ENCODE measurements around the gene IHH. TPM values are rescaled to one million over a fixed set of nuclear protein-coding genes. Genes with fewer than 3 reads are reported as not detected.

The IHH gene
- polyA plus RNA-seq, 1 of the 3 experiments (the other 2 are of a cell fraction) = 0.03 TPM

GRCh38 chr2:219107758-219108157 is 47.0 kb upstream of the IHH start:
- POLR2A ChIA-PET = no interaction called here
- Histone ChIP-seq H2AFZ (ENCODE audit: low read depth) (no peak overlapping the region), H4K20me1 (ENCODE audit: insufficient read depth) (no peaks in the 10 kb centered on the region), H3K9ac (no peak overlapping the region), H3K4me1 (ENCODE audit: control insufficient read depth in 1 of 2, insufficient read depth in 2 of 2, low read depth in 1 of 2, low read length in 1 of 2) (no peaks in the 10 kb centered on the region), H3K9me2 (no peaks in the 10 kb centered on the region), H3K9me3 (no peaks in the 10 kb centered on the region), H3F3A (replicated peaks; ENCODE audit: insufficient read depth) (no peaks in the 10 kb centered on the region), H3K79me2 (ENCODE audit: insufficient read depth) (no peaks in the 10 kb centered on the region), H3K36me3 (replicated peaks in 1 of 2; ENCODE audit: control insufficient read depth in 1 of 2, insufficient read depth in 2 of 2, low read length in 1 of 2) (no peaks in the 10 kb centered on the region), H3K4me2 (no peak overlapping the region), H3K27me3 (ENCODE audit: insufficient read depth) (no peaks in the 10 kb centered on the region), H3K27ac (ENCODE audit: low read depth in 2 of 2, low read length in 1 of 2) (no peak overlapping the region), H3K4me3 (ENCODE audit: low read depth in 2 of 2, low read length in 1 of 2) (no peak overlapping the region)
- CTCF ChIA-PET = interaction anchor here (0.9 to 7.7 kb wide), 7 partner anchors 12 to 128 kb away, joined by 3 to 73 read pairs (median 5); no protein-coding TSS in a partner anchor
- DNase-seq = no peak
- 81% methylated on average over 8 of the region's 8 CpGs for WGBS (ENCODE audit: low lambda C conversion rate)
- TF ChIP-seq TAF1 (IDR thresholded peaks at IDR 0.05; ENCODE audit: borderline replicate concordance, low read depth, low read length) = no peak
- TF ChIP-seq SMC3 (IDR thresholded peaks at IDR 0.05; ENCODE audit: low read depth, low read length) = no peak
- TF ChIP-seq GABPA (IDR thresholded peaks at IDR 0.05; ENCODE audit: low read depth) = no peak
- no peak for TF ChIP-seq NFIC (IDR thresholded peaks at IDR 0.05; ENCODE audit: borderline replicate concordance)
- no peak for TF ChIP-seq CTCF (IDR thresholded peaks at IDR 0.05)
- TF ChIP-seq USF2 (IDR thresholded peaks at IDR 0.05; ENCODE audit: borderline replicate concordance, low read depth, low read length) = no peak
- no peak for TF ChIP-seq SIN3A (IDR thresholded peaks at IDR 0.05; ENCODE audit: borderline replicate concordance, low read depth, low read length)

GRCh38 chr2:219106251-219106650 is 45.5 kb upstream of the IHH start:
- Histone ChIP-seq H4K20me1 (ENCODE audit: insufficient read depth) (no peaks in the 10 kb centered on the region), H3K27me3 (ENCODE audit: insufficient read depth) (no peaks in the 10 kb centered on the region), H3K36me3 (replicated peaks in 1 of 2; ENCODE audit: control insufficient read depth in 1 of 2, insufficient read depth in 2 of 2, low read length in 1 of 2) (no peaks in the 10 kb centered on the region), H3K9me3 (no peaks in the 10 kb centered on the region), H3K27ac (ENCODE audit: low read depth in 2 of 2, low read length in 1 of 2) (no peak overlapping the region), H3K79me2 (ENCODE audit: insufficient read depth) (no peaks in the 10 kb centered on the region), H3K9ac (no peak overlapping the region), H3K9me2 (no peaks in the 10 kb centered on the region), H3K4me3 (ENCODE audit: low read depth in 2 of 2, low read length in 1 of 2) (no peak overlapping the region), H3F3A (replicated peaks; ENCODE audit: insufficient read depth) (no peaks in the 10 kb centered on the region), H3K4me1 (ENCODE audit: control insufficient read depth in 1 of 2, insufficient read depth in 2 of 2, low read depth in 1 of 2, low read length in 1 of 2) (no peaks in the 10 kb centered on the region), H3K4me2 (no peak overlapping the region), H2AFZ (ENCODE audit: low read depth) (no peak overlapping the region)
- WGBS (ENCODE audit: low lambda C conversion rate) = 95% methylated on average over 3 of the region's 3 CpGs
- ChIA-PET POLR2A (no interaction called here), CTCF (interaction anchor here (1.1 to 7.7 kb wide), 7 partner anchors 11 to 214 kb away, joined by 3 to 73 read pairs (median 5); no protein-coding TSS in a partner anchor)
- no peak for DNase-seq
- no peak for TF ChIP-seq MXI1 (IDR thresholded peaks at IDR 0.05; ENCODE audit: low read depth, low read length)
- no peak for TF ChIP-seq USF2 (IDR thresholded peaks at IDR 0.05; ENCODE audit: borderline replicate concordance, low read depth, low read length)
- no peak for TF ChIP-seq USF1 (IDR thresholded peaks at IDR 0.05; ENCODE audit: borderline replicate concordance, low read depth)
- TF ChIP-seq RFX5 (IDR thresholded peaks at IDR 0.05; ENCODE audit: low read length) = no peak
- TF ChIP-seq MEF2A (IDR thresholded peaks at IDR 0.05; ENCODE audit: borderline replicate concordance, low read depth) = no peak
- no peak for TF ChIP-seq REST (IDR thresholded peaks at IDR 0.05; ENCODE audit: low read depth, low read length)
- no peak for TF ChIP-seq TEAD4 (IDR thresholded peaks at IDR 0.05; ENCODE audit: borderline replicate concordance, insufficient read depth)
- TF ChIP-seq MAX (IDR thresholded peaks at IDR 0.05; ENCODE audit: low read depth) = no peak
- no peak for TF ChIP-seq GABPA (IDR thresholded peaks at IDR 0.05; ENCODE audit: low read depth)
- TF ChIP-seq POLR2AphosphoS5 (IDR thresholded peaks at IDR 0.05; ENCODE audit: low read depth, low read length) = no peak
- no peak for TF ChIP-seq EP300 (IDR thresholded peaks at IDR 0.05; ENCODE audit: borderline replicate concordance in 1 of 2, low read depth in 1 of 2, low read length in 1 of 2)
- TF ChIP-seq TCF12 (IDR thresholded peaks at IDR 0.05) = no peak
- no peak for TF ChIP-seq NRF1 (IDR thresholded peaks at IDR 0.05; ENCODE audit: low read depth, low read length)
- no peak for TF ChIP-seq EZH2phosphoT487 (IDR thresholded peaks at IDR 0.05; ENCODE audit: borderline replicate concordance, low read depth)
- no peak for TF ChIP-seq ELF1 (IDR thresholded peaks at IDR 0.05)
